Measurements from ENCODE around the gene MYL10.
"Not testable (repeated sequence)": the region's sequence is repeated elsewhere in the genome, so short reads cannot be mapped to it uniquely, and the experiment has no call there.

MYL10 gene

DNA sequence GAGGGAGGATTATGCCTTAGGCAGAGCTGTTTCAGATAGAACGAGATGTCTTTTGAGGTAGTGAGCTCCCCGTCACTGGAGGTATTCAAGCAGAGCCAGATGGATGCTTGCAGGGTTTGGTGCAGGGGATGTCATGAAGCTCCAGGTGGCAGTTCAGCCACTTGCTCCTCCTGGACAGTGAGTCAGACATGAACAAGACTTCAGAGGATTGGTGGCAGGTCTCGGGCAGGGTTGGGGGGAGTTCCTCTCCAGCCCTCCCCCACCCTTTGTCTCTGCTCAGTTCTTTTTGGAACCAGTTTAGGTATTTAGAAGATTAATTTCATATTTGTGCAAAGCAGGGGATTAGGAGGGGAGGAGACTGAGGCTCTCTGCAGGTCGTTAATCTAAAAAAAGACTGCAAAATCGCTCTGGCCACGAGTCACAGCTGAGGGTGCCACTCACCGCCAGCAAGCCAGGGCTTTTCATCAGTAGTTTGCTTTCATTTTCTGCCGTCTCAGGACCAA is 21.5 kb upstream of the MYL10 start:
- Histone ChIP-seq H3K9ac (ENCODE audit: low read depth, low read length) (no peak overlapping the region), H3K27ac (ENCODE audit: low read depth, low read length) (no peak overlapping the region)
- 77% methylated on average over 8 of the region's 8 CpGs for WGBS

DNA sequence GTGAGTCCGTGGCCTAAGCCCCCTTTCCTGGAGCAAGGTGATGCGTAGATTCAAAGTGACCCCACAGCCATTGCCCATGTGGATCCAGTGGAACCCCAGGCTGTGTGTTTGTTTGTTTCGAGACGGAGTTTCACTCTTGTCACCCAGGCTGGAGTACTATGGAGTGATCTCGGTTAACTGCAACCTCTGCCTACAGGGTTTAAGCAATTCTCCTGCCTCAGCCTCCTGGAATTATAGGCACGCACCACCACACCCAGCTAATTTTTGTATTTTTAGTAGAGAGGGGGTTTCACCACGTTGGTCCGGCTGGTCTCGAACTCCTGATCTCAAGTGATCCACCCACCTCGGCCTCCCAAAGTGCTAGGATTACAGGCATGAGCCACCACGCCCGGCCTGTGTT is 18.8 kb upstream of the MYL10 start:
- H3K4me3 ChIP-seq (ENCODE audit: low read length); H3K36me3 ChIP-seq (ENCODE audit: insufficient read depth, low read length); H3K4me1 ChIP-seq (ENCODE audit: insufficient read depth, low read length); H3K27ac ChIP-seq (ENCODE audit: low read depth, low read length); H3K9me3 ChIP-seq (ENCODE audit: insufficient read depth, low read depth, low read length); H3K27me3 ChIP-seq (ENCODE audit: insufficient read depth, low read length); H3K9ac ChIP-seq (ENCODE audit: low read depth, low read length): not testable (repeated sequence)
- 87% methylated on average over 11 of the region's 12 CpGs for WGBS

More for the DNA sequence above, 21.5 kb upstream of the MYL10 start:
- Histone ChIP-seq H3K4me3 (ENCODE audit: low read length) (no peak overlapping the region), H3K9me3 (ENCODE audit: insufficient read depth, low read depth, low read length) (no peaks in the 10 kb centered on the region), H3K36me3 (ENCODE audit: insufficient read depth, low read length) (no peaks in the 10 kb centered on the region), H3K4me1 (ENCODE audit: insufficient read depth, low read length) (no peaks in the 10 kb centered on the region), H3K27me3 (ENCODE audit: insufficient read depth, low read length) (no peaks in the 10 kb centered on the region)

DNA sequence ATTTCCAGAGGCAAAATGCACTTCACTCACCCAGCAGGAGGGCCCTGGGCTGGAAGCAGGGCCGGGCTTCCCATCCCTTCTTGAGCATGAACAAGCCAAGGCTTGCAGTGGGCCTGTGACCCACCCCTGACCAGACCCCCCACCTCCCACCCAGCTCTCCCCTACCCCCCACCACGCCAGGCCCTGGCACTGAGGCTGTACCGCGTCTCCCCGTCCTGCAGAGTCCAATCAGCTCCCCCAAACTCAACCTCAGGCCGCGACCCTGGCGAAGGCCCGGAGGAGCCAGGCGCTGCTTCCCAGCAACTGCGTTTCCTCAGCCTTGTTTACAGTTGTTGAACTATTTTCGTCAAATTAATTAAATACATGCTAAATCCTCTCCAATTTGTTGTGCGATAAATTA is 16.9 kb upstream of the MYL10 start:
- no peaks in the 10 kb centered on the region for H3K36me3 ChIP-seq (ENCODE audit: insufficient read depth, low read length)
- H3K4me1 ChIP-seq (ENCODE audit: insufficient read depth, low read length): peaks cover 7% of the 10 kb centered on the region; the same call in 1 of the 2 replicates
- no peak overlapping the region for H3K9ac ChIP-seq (ENCODE audit: low read depth, low read length)
- H3K9me3 ChIP-seq (ENCODE audit: insufficient read depth, low read depth, low read length): no peaks in the 10 kb centered on the region
- no peak overlapping the region for H3K4me3 ChIP-seq (ENCODE audit: low read length)
- H3K27me3 ChIP-seq (ENCODE audit: insufficient read depth, low read length): no peaks in the 10 kb centered on the region
- no peak overlapping the region for H3K27ac ChIP-seq (ENCODE audit: low read depth, low read length)
- 91% methylated on average over 13 of the region's 13 CpGs for WGBS

DNA sequence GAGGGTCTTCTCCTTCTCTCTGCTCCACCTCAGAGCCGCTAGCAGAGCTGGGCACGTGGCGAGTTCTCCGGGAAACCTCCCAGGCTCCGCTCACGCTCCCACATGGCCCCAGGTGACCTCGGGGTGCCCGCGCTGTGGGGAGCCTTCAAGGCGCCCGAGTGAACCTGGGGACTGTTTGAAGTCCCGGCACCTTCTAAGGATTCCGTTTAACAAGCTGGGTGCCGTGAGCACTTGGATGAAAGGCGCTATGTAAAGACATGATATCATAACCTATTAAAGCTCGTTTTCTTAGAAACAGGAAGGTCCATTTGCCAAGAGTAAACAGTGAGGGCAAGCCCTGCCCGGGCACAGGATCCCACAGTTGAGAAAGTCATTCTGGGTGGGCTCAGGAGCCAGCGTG is 15.8 kb upstream of the MYL10 start:
- Histone ChIP-seq H3K9ac (ENCODE audit: low read depth, low read length) (no peak overlapping the region), H3K4me1 (ENCODE audit: insufficient read depth, low read length) (peaks cover 7% of the 10 kb centered on the region; the same call in 1 of the 2 replicates), H3K27ac (ENCODE audit: low read depth, low read length) (no peak overlapping the region), H3K9me3 (ENCODE audit: insufficient read depth, low read depth, low read length) (no peaks in the 10 kb centered on the region), H3K36me3 (ENCODE audit: insufficient read depth, low read length) (no peaks in the 10 kb centered on the region), H3K4me3 (ENCODE audit: low read length) (no peak overlapping the region), H3K27me3 (ENCODE audit: insufficient read depth, low read length) (no peaks in the 10 kb centered on the region)
- 86% methylated on average over 18 of the region's 18 CpGs for WGBS

DNA sequence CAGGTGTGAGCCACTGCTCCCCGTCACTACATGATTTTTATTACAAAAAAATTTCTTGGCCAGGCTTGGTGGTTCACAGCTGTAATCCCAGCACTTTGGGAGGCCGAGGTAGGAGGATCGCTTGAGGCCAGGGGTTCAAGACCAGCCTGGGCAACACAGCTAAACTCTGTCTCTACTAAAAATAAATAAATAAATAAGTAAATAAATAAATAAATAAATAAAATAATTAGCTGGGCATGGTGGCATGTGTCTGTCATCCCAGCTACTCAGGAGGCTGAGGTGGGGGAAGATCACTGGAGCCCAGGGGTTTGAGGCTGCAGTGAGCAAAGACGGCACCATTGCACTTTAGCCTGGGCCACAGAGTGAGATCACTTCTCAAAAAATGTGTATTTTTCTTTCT is 10.0 kb upstream of the MYL10 start:
- H3K9ac ChIP-seq (ENCODE audit: low read depth, low read length); H3K4me3 ChIP-seq (ENCODE audit: low read length); H3K27me3 ChIP-seq (ENCODE audit: insufficient read depth, low read length); H3K4me1 ChIP-seq (ENCODE audit: insufficient read depth, low read length); H3K36me3 ChIP-seq (ENCODE audit: insufficient read depth, low read length); H3K9me3 ChIP-seq (ENCODE audit: insufficient read depth, low read depth, low read length); H3K27ac ChIP-seq (ENCODE audit: low read depth, low read length): not testable (repeated sequence)
- 100% methylated on average over 4 of the region's 4 CpGs for WGBS

DNA sequence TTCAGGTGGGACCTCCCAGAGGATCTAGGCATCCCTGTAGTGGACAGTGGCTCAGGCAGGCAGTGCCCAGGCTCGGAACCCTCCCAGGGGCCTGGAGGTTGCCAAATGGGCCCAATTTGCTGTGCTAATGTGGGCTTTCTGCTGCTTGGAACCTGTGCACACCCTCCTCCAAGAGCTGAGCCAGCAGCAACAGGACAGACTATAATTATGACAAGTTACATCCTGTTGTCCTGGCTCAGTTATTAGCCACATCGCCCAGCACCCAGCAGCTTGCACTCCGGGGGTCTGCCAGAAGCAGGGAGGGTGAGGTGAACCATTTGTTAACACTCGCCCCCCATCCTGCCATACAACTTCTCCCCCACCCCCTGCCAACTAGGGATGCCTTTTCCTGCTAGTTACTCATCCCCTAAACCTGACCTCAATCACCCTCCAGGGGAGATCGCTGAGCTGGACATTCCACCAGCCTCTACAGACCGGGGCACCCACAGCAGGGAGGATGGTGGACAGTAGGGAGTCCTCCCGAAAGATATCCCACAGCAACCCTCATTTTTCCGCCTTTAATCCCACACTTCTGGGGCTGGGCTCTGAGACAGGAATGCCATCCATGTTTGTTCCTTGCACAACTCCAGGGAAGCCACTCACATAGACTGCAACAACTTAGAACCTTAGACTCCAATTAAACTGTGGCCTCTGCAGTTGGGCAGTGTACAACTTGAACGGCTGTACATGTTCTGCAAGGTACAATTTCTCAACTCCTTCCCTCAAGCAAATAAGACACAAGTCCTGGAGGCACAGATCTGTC is 7.9 kb upstream of the MYL10 start:
- WGBS: 74% methylated on average over 9 of the region's 9 CpGs
- 0 out of 2 replicates have a peak, but pooled peaks cover 5% of the 10 kb centered on the region for H3K9me3 ChIP-seq (ENCODE audit: insufficient read depth, low read depth, low read length)
- H3K36me3 ChIP-seq (ENCODE audit: insufficient read depth, low read length): no peaks in the 10 kb centered on the region
- H3K27ac ChIP-seq (ENCODE audit: low read depth, low read length): no peak overlapping the region
- H3K9ac ChIP-seq (ENCODE audit: low read depth, low read length): no peak overlapping the region
- H3K27me3 ChIP-seq (ENCODE audit: insufficient read depth, low read length): no peaks in the 10 kb centered on the region
- H3K4me3 ChIP-seq (ENCODE audit: low read length): no peak overlapping the region
- no peaks in the 10 kb centered on the region for H3K4me1 ChIP-seq (ENCODE audit: insufficient read depth, low read length)

DNA sequence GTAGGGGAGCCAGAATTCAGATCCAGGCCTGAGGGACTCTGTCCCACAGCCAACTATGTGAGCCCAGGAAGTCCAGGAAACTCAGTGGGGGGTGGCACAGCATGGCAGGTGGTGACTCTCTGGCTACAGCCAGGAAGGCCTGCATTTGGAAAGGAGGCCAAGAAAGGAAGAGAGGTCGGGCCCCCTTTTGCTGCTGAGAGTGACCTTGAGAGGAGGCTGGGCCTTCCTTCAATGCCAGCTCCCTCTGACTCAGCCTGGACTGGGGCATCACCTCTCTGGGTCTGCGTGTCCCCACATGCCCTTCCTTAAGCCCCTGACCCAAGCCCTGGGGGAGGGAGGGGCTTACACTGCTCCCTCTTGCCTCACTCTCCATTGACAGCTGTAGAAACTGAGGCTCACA is 6.4 kb upstream of the MYL10 start:
- H3K9ac ChIP-seq (ENCODE audit: low read depth, low read length): no peak overlapping the region
- 81% methylated on average over 2 of the region's 2 CpGs for WGBS
- H3K4me3 ChIP-seq (ENCODE audit: low read length): no peak overlapping the region
- no peaks in the 10 kb centered on the region for H3K27me3 ChIP-seq (ENCODE audit: insufficient read depth, low read length)
- 0 out of 2 replicates have a peak, but pooled peaks cover 5% of the 10 kb centered on the region for H3K9me3 ChIP-seq (ENCODE audit: insufficient read depth, low read depth, low read length)
- H3K4me1 ChIP-seq (ENCODE audit: insufficient read depth, low read length): no peaks in the 10 kb centered on the region
- H3K27ac ChIP-seq (ENCODE audit: low read depth, low read length): no peak overlapping the region
- H3K36me3 ChIP-seq (ENCODE audit: insufficient read depth, low read length): no peaks in the 10 kb centered on the region

DNA sequence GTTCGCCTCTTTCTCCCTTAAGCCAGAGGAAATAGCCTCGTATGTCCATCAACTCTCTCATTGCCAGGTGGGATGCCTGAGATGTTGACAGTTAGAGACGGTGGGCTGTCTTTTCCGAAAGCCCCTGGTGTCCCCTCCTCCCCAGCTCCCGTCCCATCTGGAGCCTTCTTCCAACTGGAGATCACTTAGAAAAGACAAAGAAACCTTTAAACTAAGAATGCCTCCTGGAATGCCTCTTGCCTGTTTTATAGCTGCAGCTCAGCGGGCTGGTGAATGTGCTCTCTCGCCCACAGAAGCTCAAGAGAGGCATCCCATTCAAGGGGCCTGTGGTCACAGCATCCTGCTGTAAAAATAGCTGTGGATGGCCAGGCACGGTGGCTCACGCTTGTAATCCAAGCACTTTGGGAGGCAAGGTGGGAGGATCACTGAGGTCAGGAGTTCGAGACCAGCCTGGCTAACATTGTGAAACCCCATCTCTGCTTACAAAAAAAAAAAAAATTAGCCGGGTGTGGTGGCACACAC is 5.2 kb upstream of the MYL10 start:
- Histone ChIP-seq H3K9me3 (ENCODE audit: insufficient read depth, low read depth, low read length) (0 out of 2 replicates have a peak, but pooled peaks cover 5% of the 10 kb centered on the region), H3K9ac (ENCODE audit: low read depth, low read length) (no peak overlapping the region), H3K4me3 (ENCODE audit: low read length) (no peak overlapping the region), H3K4me1 (ENCODE audit: insufficient read depth, low read length) (no peaks in the 10 kb centered on the region), H3K36me3 (ENCODE audit: insufficient read depth, low read length) (no peaks in the 10 kb centered on the region), H3K27me3 (ENCODE audit: insufficient read depth, low read length) (no peaks in the 10 kb centered on the region), H3K27ac (ENCODE audit: low read depth, low read length) (no peak overlapping the region; the same call in 1 of the 2 replicates)
- WGBS: 71% methylated on average over 11 of the region's 11 CpGs

DNA sequence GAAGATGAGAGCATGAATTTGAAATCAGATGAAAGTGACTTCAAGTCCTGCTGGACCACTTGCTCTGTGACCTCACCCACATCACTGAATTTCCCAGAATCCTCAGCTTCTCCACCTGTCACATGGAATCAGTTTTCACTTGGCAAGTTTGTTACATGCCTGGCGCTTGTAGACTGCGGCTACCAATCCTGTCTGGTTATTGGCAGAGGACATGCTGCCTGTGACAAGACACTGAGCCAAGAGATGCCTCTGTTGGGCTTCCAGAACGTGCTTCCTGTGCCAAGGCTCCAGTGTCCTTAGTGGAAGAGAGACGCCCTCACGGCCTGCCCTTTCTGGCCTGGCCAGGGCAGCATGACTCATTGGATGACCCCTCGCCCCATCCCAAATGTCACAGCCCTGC is 4.4 kb upstream of the MYL10 start:
- Histone ChIP-seq H3K9ac (ENCODE audit: low read depth, low read length) (no peak overlapping the region), H3K4me3 (ENCODE audit: low read length) (no peak overlapping the region), H3K36me3 (ENCODE audit: insufficient read depth, low read length) (no peaks in the 10 kb centered on the region), H3K27me3 (ENCODE audit: insufficient read depth, low read length) (no peaks in the 10 kb centered on the region), H3K9me3 (ENCODE audit: insufficient read depth, low read depth, low read length) (0 out of 2 replicates have a peak, but pooled peaks cover 5% of the 10 kb centered on the region), H3K4me1 (ENCODE audit: insufficient read depth, low read length) (no peaks in the 10 kb centered on the region), H3K27ac (ENCODE audit: low read depth, low read length) (no peak overlapping the region)
- WGBS: 90% methylated on average over 6 of the region's 6 CpGs

DNA sequence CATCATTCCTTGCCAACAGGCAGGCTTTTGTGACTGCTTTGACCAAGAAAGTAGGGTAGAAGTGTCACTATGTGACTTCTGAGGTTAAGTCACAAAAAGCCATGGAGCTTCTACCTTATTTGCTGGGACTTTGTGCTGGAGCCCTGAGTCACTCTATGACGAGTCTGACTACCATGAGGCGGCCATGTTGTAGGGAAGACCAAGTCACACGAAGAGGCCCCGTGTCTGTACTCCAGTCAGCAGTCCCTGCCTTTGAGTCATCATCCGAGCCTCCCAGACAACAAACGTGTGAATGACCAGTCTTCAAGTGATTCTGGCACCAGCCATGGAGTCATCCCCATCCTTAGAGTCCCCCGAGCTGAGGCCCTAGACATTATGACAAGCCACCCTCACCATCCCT is 3.5 kb upstream of the MYL10 start:
- no peaks in the 10 kb centered on the region for H3K4me1 ChIP-seq (ENCODE audit: insufficient read depth, low read length)
- 77% methylated on average over 7 of the region's 7 CpGs for WGBS
- H3K27ac ChIP-seq (ENCODE audit: low read depth, low read length): no peak overlapping the region
- H3K4me3 ChIP-seq (ENCODE audit: low read length): no peak overlapping the region
- H3K9me3 ChIP-seq (ENCODE audit: insufficient read depth, low read depth, low read length): 0 out of 2 replicates have a peak, but pooled peaks cover 5% of the 10 kb centered on the region
- H3K9ac ChIP-seq (ENCODE audit: low read depth, low read length): no peak overlapping the region
- no peaks in the 10 kb centered on the region for H3K36me3 ChIP-seq (ENCODE audit: insufficient read depth, low read length)
- H3K27me3 ChIP-seq (ENCODE audit: insufficient read depth, low read length): no peaks in the 10 kb centered on the region

DNA sequence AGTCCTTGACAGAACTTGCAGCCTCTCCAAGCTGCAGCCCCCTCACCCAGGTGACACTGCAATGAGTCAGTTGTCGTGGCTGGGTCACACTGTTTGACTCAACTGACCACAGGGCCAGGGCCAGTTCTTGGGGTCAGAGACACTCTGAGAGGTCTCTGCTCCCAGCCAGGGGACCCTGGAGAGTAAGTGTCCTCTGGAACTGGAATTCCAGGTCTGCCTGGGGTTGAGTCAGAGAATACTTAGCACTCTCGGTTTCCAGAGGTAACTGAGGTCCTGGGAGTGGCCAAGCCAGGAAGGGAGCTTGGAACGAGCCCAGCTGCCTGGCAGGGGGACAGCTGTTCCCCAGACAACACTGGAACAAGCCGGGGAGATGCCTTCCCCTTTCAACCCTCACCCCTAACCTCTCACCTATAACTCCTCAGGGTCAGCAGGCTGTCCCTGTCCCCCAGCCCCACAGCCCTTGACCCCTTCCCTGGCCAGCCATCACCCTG is 2.2 kb upstream of the MYL10 start:
- WGBS: 76% methylated on average over 4 of the region's 4 CpGs
- no peak overlapping the region for H3K27ac ChIP-seq (ENCODE audit: low read depth, low read length)
- H3K9me3 ChIP-seq (ENCODE audit: insufficient read depth, low read depth, low read length): 0 out of 2 replicates have a peak, but pooled peaks cover 5% of the 10 kb centered on the region
- H3K36me3 ChIP-seq (ENCODE audit: insufficient read depth, low read length): no peaks in the 10 kb centered on the region
- no peaks in the 10 kb centered on the region for H3K27me3 ChIP-seq (ENCODE audit: insufficient read depth, low read length)
- peaks cover under 1% of the 10 kb centered on the region; the same call in 1 of the 2 replicates for H3K4me1 ChIP-seq (ENCODE audit: insufficient read depth, low read length)
- no peak overlapping the region for H3K4me3 ChIP-seq (ENCODE audit: low read length)
- H3K9ac ChIP-seq (ENCODE audit: low read depth, low read length): no peak overlapping the region
